Glutamatergic neuron (in vitro differentiated cells): ENCODE results near the gene NUDT7. TPM values are rescaled to one million over a fixed set of nuclear protein-coding genes. Genes with fewer than 3 reads are reported as not detected.

Experiments used
- DNase-seq: peaks from one replicate; pipeline ENCODE4 v3.0.0; 2022
- H3K27ac Mint-ChIP-seq: one replicate; pipeline ENCODE4 v1.8.0; 2020; ENCODE audit warnings: mild to moderate bottlenecking, mixed read lengths, inconsistent platforms; ENCODE audit not compliant: unreplicated experiment
- H3K27me3 Mint-ChIP-seq: one replicate; pipeline ENCODE4 v1.8.0; 2020; ENCODE audit warnings: mild to moderate bottlenecking, moderate library complexity, mixed read lengths, inconsistent platforms; ENCODE audit not compliant: unreplicated experiment
- H3K36me3 Mint-ChIP-seq: one replicate; pipeline ENCODE4 v1.8.0; 2020; ENCODE audit warnings: mild to moderate bottlenecking, mixed read lengths, inconsistent platforms; ENCODE audit not compliant: unreplicated experiment
- H3K4me1 Mint-ChIP-seq: one replicate; pipeline ENCODE4 v1.8.0; 2020; ENCODE audit warnings: mild to moderate bottlenecking, low read depth, mixed read lengths, inconsistent platforms; ENCODE audit not compliant: unreplicated experiment
- H3K4me3 Mint-ChIP-seq: one replicate; pipeline ENCODE4 v1.8.0; 2020; ENCODE audit warnings: mild to moderate bottlenecking, mixed read lengths, inconsistent platforms; ENCODE audit not compliant: unreplicated experiment
- H3K9me3 Mint-ChIP-seq: one replicate; pipeline ENCODE4 v1.8.0; 2020; ENCODE audit warnings: mild to moderate bottlenecking, moderate library complexity, mixed read lengths, inconsistent platforms; ENCODE audit not compliant: unreplicated experiment
- CTCF ChIP-seq: fragments of 200-600 bp; sonication (generic); IDR thresholded peaks from one replicate; pipeline ENCODE4 v1.5.0; 2021; ENCODE audit not compliant: partially characterized antibody, unreplicated experiment
- long read RNA-seq: library from polyadenylated mRNA; unstranded; transcript quantifications from one replicate; pipeline ENCODE4 v2.0.0, GENCODE V29; 2020; ENCODE audit not compliant: unreplicated experiment
- total RNA-seq: library from RNA; stranded (reverse); fragmentation: NEBNext Ultra II Directional; extraction: Animal tissue kit (Norgen Biotek cat#: 25700); gene quantifications from one replicate; pipeline ENCODE4 v1.2.1, GENCODE V29; 2021; ENCODE audit not compliant: unreplicated experiment

Gene NUDT7
- total RNA-seq = 3.0 TPM
- long read RNA-seq, partial matches to known transcripts = 0 of 3 reads
- long read RNA-seq, other reads (novel, unspliced or antisense) = 1 of 3 reads

- DNase-seq = peak; percentile 100
Observed at GRCh38 chr16:77722309-77723107, at the start of gene NUDT7. Gene NUDT7, plus strand, starts transcription at chr16:77722514. Its CDS starts 69 bp downstream, at chr16:77722583.

GRCh38 chr16:77674888-77675287, 47.4 kb upstream of the NUDT7 start:
- Mint-ChIP-seq H3K36me3 (no peaks in the 10 kb centered on the region), H3K27me3 (no peaks in the 10 kb centered on the region), H3K4me3 (no peak overlapping the region), H3K9me3 (peaks cover 2% of the 10 kb centered on the region), H3K27ac (no peak overlapping the region), H3K4me1 (no peaks in the 10 kb centered on the region)
- DNase-seq = no peak
- no peak for TF ChIP-seq CTCF

More at GRCh38 chr16:77722309-77723107, at the start of gene NUDT7:
- H3K27me3 Mint-ChIP-seq = peaks cover 3% of the 10 kb centered on the region
- peaks cover 3% of the 10 kb centered on the region for H3K4me1 Mint-ChIP-seq
- TF ChIP-seq CTCF = no peak
- peak within 1 kb of the TSS; percentile 81 for H3K4me3 Mint-ChIP-seq
- no peaks in the 10 kb centered on the region for H3K9me3 Mint-ChIP-seq
- peak within 1 kb of the TSS; percentile 70 for H3K27ac Mint-ChIP-seq
- H3K36me3 Mint-ChIP-seq = no peaks in the 10 kb centered on the region

- Mint-ChIP-seq H3K27ac (no peak overlapping the region), H3K36me3 (no peaks in the 10 kb centered on the region), H3K4me3 (no peak overlapping the region), H3K4me1 (no peaks in the 10 kb centered on the region), H3K27me3 (no peaks in the 10 kb centered on the region), H3K9me3 (peaks cover 2% of the 10 kb centered on the region)
- peak; percentile 92 for TF ChIP-seq CTCF
- peak; percentile 73 for DNase-seq
Observed at GRCh38 chr16:77675464-77676324, 46.6 kb upstream of the NUDT7 start.

GRCh38 chr16:77677129-77677528, 45.2 kb upstream of the NUDT7 start:
- no peak for TF ChIP-seq CTCF
- Mint-ChIP-seq H3K27me3 (no peaks in the 10 kb centered on the region), H3K27ac (no peak overlapping the region), H3K4me1 (no peaks in the 10 kb centered on the region), H3K9me3 (peaks cover 2% of the 10 kb centered on the region), H3K36me3 (no peaks in the 10 kb centered on the region), H3K4me3 (no peak overlapping the region)
- DNase-seq = no peak

- TF ChIP-seq CTCF = no peak
- Mint-ChIP-seq H3K4me3 (no peak overlapping the region), H3K27me3 (no peaks in the 10 kb centered on the region), H3K4me1 (peaks cover 9% of the 10 kb centered on the region), H3K9me3 (no peaks in the 10 kb centered on the region), H3K27ac (no peak overlapping the region), H3K36me3 (no peaks in the 10 kb centered on the region)
- no peak for DNase-seq
Observed at GRCh38 chr16:77679391-77679790, 42.9 kb upstream of the NUDT7 start.
